ENCODE data around the gene RGL1. TPM values are rescaled to one million over a fixed set of nuclear protein-coding genes. Genes with fewer than 3 reads are reported as not detected.

RGL1 gene
- total RNA-seq, 1 donor from 2014 or later: 1.7 TPM

- H3K27me3 Mint-ChIP-seq: no peaks in the 10 kb centered on the region
- DNase-seq: no peak
- no peaks in the 10 kb centered on the region for H3K36me3 Mint-ChIP-seq (ENCODE audit: low read depth)
- H3K27ac Mint-ChIP-seq: no peak overlapping the region
- no peak overlapping the region for H3K4me3 Mint-ChIP-seq
- intact Hi-C loops (cut with micrococcal nuclease): no loop called here
- no peaks in the 10 kb centered on the region for H3K9me3 Mint-ChIP-seq
- H3K4me1 Mint-ChIP-seq: peaks cover 11% of the 10 kb centered on the region
Measured at GRCh38 chr1:183872403-183872802, 67.5 kb downstream of the RGL1 start.

- Mint-ChIP-seq H3K4me1 (peaks cover 11% of the 10 kb centered on the region), H3K36me3 (ENCODE audit: low read depth) (no peaks in the 10 kb centered on the region), H3K9me3 (no peaks in the 10 kb centered on the region), H3K27me3 (no peaks in the 10 kb centered on the region), H3K4me3 (no peak overlapping the region), H3K27ac (no peak overlapping the region)
- intact Hi-C loops (cut with micrococcal nuclease): no loop called here
- no peak for DNase-seq
Measured at GRCh38 chr1:183873642-183874041, 68.7 kb downstream of the RGL1 start.

GRCh38 chr1:183876309-183876708, 71.4 kb downstream of the RGL1 start:
- Mint-ChIP-seq H3K36me3 (ENCODE audit: low read depth) (no peaks in the 10 kb centered on the region), H3K27me3 (no peaks in the 10 kb centered on the region), H3K4me1 (peaks cover 10% of the 10 kb centered on the region), H3K27ac (no peak overlapping the region), H3K9me3 (no peaks in the 10 kb centered on the region), H3K4me3 (no peak overlapping the region)
- intact Hi-C loops (cut with micrococcal nuclease): no loop called here
- no peak for DNase-seq

- Mint-ChIP-seq H3K4me1 (peaks cover 9% of the 10 kb centered on the region), H3K9me3 (no peaks in the 10 kb centered on the region), H3K27me3 (no peaks in the 10 kb centered on the region), H3K27ac (no peak overlapping the region), H3K36me3 (ENCODE audit: low read depth) (no peaks in the 10 kb centered on the region), H3K4me3 (no peak overlapping the region)
- intact Hi-C loops (cut with micrococcal nuclease): no loop called here
- DNase-seq: no peak
Measured at GRCh38 chr1:183877053-183877720, 72.3 kb downstream of the RGL1 start.

- no peak for DNase-seq
- no peaks in the 10 kb centered on the region for H3K27me3 Mint-ChIP-seq
- H3K4me3 Mint-ChIP-seq: no peak overlapping the region
- peaks cover 1% of the 10 kb centered on the region for H3K4me1 Mint-ChIP-seq
- no peak overlapping the region for H3K27ac Mint-ChIP-seq
- H3K36me3 Mint-ChIP-seq (ENCODE audit: low read depth): no peaks in the 10 kb centered on the region
- no peaks in the 10 kb centered on the region for H3K9me3 Mint-ChIP-seq
- intact Hi-C loops (cut with micrococcal nuclease): no loop called here
Measured at GRCh38 chr1:183879494-183879893, 74.6 kb downstream of the RGL1 start.

- intact Hi-C loops (cut with micrococcal nuclease): no loop called here
- Mint-ChIP-seq H3K36me3 (ENCODE audit: low read depth) (no peaks in the 10 kb centered on the region), H3K4me3 (no peak overlapping the region), H3K9me3 (no peaks in the 10 kb centered on the region), H3K4me1 (no peaks in the 10 kb centered on the region), H3K27me3 (no peaks in the 10 kb centered on the region), H3K27ac (no peak overlapping the region)
- no peak for DNase-seq
Measured at GRCh38 chr1:183879966-183880365, 75.0 kb downstream of the RGL1 start.

GRCh38 chr1:183880531-183881243, 75.8 kb downstream of the RGL1 start:
- no peak overlapping the region for H3K27ac Mint-ChIP-seq
- H3K4me3 Mint-ChIP-seq: no peak overlapping the region
- no peak for DNase-seq
- H3K36me3 Mint-ChIP-seq (ENCODE audit: low read depth): no peaks in the 10 kb centered on the region
- H3K9me3 Mint-ChIP-seq: no peaks in the 10 kb centered on the region
- H3K4me1 Mint-ChIP-seq: no peaks in the 10 kb centered on the region
- no peaks in the 10 kb centered on the region for H3K27me3 Mint-ChIP-seq
- intact Hi-C loops (cut with micrococcal nuclease): no loop called here

- no peaks in the 10 kb centered on the region for H3K9me3 Mint-ChIP-seq
- no peaks in the 10 kb centered on the region for H3K27me3 Mint-ChIP-seq
- no peak overlapping the region for H3K27ac Mint-ChIP-seq
- H3K4me3 Mint-ChIP-seq: no peak overlapping the region
- no peaks in the 10 kb centered on the region for H3K36me3 Mint-ChIP-seq (ENCODE audit: low read depth)
- DNase-seq: no peak
- intact Hi-C loops (cut with micrococcal nuclease): no loop called here
- H3K4me1 Mint-ChIP-seq: no peaks in the 10 kb centered on the region
Measured at GRCh38 chr1:183881387-183882131, 76.6 kb downstream of the RGL1 start.

GRCh38 chr1:183882335-183883167, 77.6 kb downstream of the RGL1 start:
- Mint-ChIP-seq H3K4me1 (peaks cover 6% of the 10 kb centered on the region), H3K36me3 (ENCODE audit: low read depth) (peaks cover 2% of the 10 kb centered on the region), H3K4me3 (no peak overlapping the region), H3K9me3 (no peaks in the 10 kb centered on the region), H3K27me3 (no peaks in the 10 kb centered on the region), H3K27ac (no peak overlapping the region)
- intact Hi-C loops (cut with micrococcal nuclease): no loop called here
- DNase-seq: no peak

- Mint-ChIP-seq H3K27me3 (no peaks in the 10 kb centered on the region), H3K36me3 (ENCODE audit: low read depth) (peaks cover 2% of the 10 kb centered on the region), H3K4me3 (no peak overlapping the region), H3K4me1 (peaks cover 17% of the 10 kb centered on the region), H3K9me3 (no peaks in the 10 kb centered on the region), H3K27ac (no peak overlapping the region)
- DNase-seq: no peak
- intact Hi-C loops (cut with micrococcal nuclease): no loop called here
Measured at GRCh38 chr1:183883623-183884022, 78.7 kb downstream of the RGL1 start.

GRCh38 chr1:183884526-183884925, 79.6 kb downstream of the RGL1 start:
- Mint-ChIP-seq H3K27me3 (no peaks in the 10 kb centered on the region), H3K27ac (no peak overlapping the region), H3K4me3 (no peak overlapping the region), H3K4me1 (peaks cover 26% of the 10 kb centered on the region), H3K36me3 (ENCODE audit: low read depth) (peaks cover 2% of the 10 kb centered on the region), H3K9me3 (no peaks in the 10 kb centered on the region)
- no peak for DNase-seq
- intact Hi-C loops (cut with micrococcal nuclease): no loop called here

GRCh38 chr1:183885142-183885735, 80.3 kb downstream of the RGL1 start:
- intact Hi-C loops (cut with micrococcal nuclease): loop anchor here (5.0 kb wide), 1 partner anchor 43 kb away; no protein-coding TSS in a partner anchor
- Mint-ChIP-seq H3K4me3 (no peak overlapping the region), H3K27ac (no peak overlapping the region), H3K27me3 (no peaks in the 10 kb centered on the region), H3K36me3 (ENCODE audit: low read depth) (peaks cover 2% of the 10 kb centered on the region), H3K9me3 (no peaks in the 10 kb centered on the region), H3K4me1 (peaks cover 26% of the 10 kb centered on the region)
- DNase-seq: no peak

- DNase-seq: no peak
- intact Hi-C loops (cut with micrococcal nuclease): loop anchor here (5.0 kb wide), 1 partner anchor 44 kb away; no protein-coding TSS in a partner anchor
- peaks cover 2% of the 10 kb centered on the region for H3K36me3 Mint-ChIP-seq (ENCODE audit: low read depth)
- no peaks in the 10 kb centered on the region for H3K27me3 Mint-ChIP-seq
- H3K27ac Mint-ChIP-seq: no peak overlapping the region
- no peaks in the 10 kb centered on the region for H3K9me3 Mint-ChIP-seq
- no peak overlapping the region for H3K4me3 Mint-ChIP-seq
- peaks cover 26% of the 10 kb centered on the region for H3K4me1 Mint-ChIP-seq
Measured at GRCh38 chr1:183886083-183886828, 81.3 kb downstream of the RGL1 start.
